ENCODE data around the gene FAM162A.

DNA sequence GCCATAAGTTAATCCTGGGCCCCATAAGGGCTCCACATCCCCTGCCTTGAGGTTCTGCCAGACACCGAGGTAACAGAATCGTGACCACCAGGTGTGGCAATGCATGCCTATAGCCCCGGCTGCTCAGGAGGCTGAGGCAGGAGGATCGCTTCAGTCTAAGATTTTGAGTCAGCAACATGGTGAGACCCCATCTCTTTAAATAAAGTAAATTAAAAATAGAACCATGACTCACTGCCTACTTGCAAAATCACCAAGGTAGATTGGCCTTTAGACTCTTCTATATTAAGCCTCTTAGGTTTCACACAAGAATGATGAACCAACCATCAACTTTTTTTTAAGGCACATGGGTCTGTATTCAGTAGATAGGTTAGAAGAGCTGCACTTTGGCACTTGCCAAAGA lies 22.2 kb downstream of the FAM162A start:
- TF ChIP-seq POLR2AphosphoS5 (IDR thresholded peaks at IDR 0.05): no peak
- TF ChIP-seq, protein P1, sequence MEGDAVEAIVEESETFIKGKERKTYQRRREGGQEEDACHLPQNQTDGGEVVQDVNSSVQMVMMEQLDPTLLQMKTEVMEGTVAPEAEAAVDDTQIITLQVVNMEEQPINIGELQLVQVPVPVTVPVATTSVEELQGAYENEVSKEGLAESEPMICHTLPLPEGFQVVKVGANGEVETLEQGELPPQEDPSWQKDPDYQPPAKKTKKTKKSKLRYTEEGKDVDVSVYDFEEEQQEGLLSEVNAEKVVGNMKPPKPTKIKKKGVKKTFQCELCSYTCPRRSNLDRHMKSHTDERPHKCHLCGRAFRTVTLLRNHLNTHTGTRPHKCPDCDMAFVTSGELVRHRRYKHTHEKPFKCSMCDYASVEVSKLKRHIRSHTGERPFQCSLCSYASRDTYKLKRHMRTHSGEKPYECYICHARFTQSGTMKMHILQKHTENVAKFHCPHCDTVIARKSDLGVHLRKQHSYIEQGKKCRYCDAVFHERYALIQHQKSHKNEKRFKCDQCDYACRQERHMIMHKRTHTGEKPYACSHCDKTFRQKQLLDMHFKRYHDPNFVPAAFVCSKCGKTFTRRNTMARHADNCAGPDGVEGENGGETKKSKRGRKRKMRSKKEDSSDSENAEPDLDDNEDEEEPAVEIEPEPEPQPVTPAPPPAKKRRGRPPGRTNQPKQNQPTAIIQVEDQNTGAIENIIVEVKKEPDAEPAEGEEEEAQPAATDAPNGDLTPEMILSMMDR (IDR thresholded peaks at IDR 0.05; ENCODE audit: poor library complexity, severe bottlenecking): no peak
- TF ChIP-seq EP300 (conservative IDR thresholded peaks at IDR 0.05; ENCODE audit: poor library complexity, severe bottlenecking): no peak

Measured in neural cell (in vitro differentiated cells).